ENCODE measurements around the gene MPRIP. TPM values are rescaled to one million over a fixed set of nuclear protein-coding genes. Genes with fewer than 3 reads are reported as not detected.
A peak's percentile ranks its signal among the peaks of the same experiment; 100 is the strongest.
"Not testable (repeated sequence)": the region's sequence is repeated elsewhere in the genome, so short reads cannot be mapped to it uniquely, and the experiment has no call there.

Gene MPRIP
- total RNA-seq, 1 donor from 2014 or later: 224 TPM

GRCh38 chr17:17180141-17180603 lies 137.9 kb downstream of the MPRIP start:
- Mint-ChIP-seq H3K4me1 (peaks cover 3% of the 10 kb centered on the region), H3K9me3 (no peaks in the 10 kb centered on the region), H3K27me3 (ENCODE audit: low read depth) (no peaks in the 10 kb centered on the region), H3K36me3 (peaks cover 34% of the 10 kb centered on the region), H3K27ac (no peak overlapping the region), H3K4me3 (no peak overlapping the region)
- DNase-seq (ENCODE audit: low spot score in 2 of 2, unreplicated experiment in 2 of 2): no peak
- TF ChIP-seq CTCF (IDR thresholded peaks at IDR 0.05; ENCODE audit: unreplicated experiment): no peak

- Mint-ChIP-seq H3K36me3 (peaks cover 36% of the 10 kb centered on the region), H3K27ac (no peak overlapping the region), H3K4me3 (no peak overlapping the region)
Measured at GRCh38 chr17:17180741-17181525, 138.7 kb downstream of the MPRIP start.

GRCh38 chr17:17181666-17182597 lies 139.7 kb downstream of the MPRIP start:
- Mint-ChIP-seq H3K4me1 (peaks cover 21% of the 10 kb centered on the region), H3K27ac (no peak overlapping the region), H3K27me3 (ENCODE audit: low read depth) (no peaks in the 10 kb centered on the region), H3K36me3 (peaks cover 35% of the 10 kb centered on the region), H3K4me3 (no peak overlapping the region), H3K9me3 (no peaks in the 10 kb centered on the region)
- TF ChIP-seq CTCF (IDR thresholded peaks at IDR 0.05; ENCODE audit: unreplicated experiment): no peak
- no peak for DNase-seq (ENCODE audit: low spot score in 2 of 2, unreplicated experiment in 2 of 2)

More at GRCh38 chr17:17180741-17181525, 138.7 kb downstream of the MPRIP start:
- Mint-ChIP-seq H3K4me1 (peaks cover 11% of the 10 kb centered on the region), H3K27me3 (ENCODE audit: low read depth) (no peaks in the 10 kb centered on the region), H3K9me3 (no peaks in the 10 kb centered on the region)
- TF ChIP-seq CTCF (IDR thresholded peaks at IDR 0.05; ENCODE audit: unreplicated experiment): no peak
- DNase-seq (ENCODE audit: low spot score in 2 of 2, unreplicated experiment in 2 of 2): no peak

GRCh38 chr17:17182598-17183136 lies 140.4 kb downstream of the MPRIP start:
- DNase-seq (ENCODE audit: low spot score in 2 of 2, unreplicated experiment in 2 of 2): no peak
- no peak for TF ChIP-seq CTCF (IDR thresholded peaks at IDR 0.05; ENCODE audit: unreplicated experiment)
- H3K9me3 Mint-ChIP-seq: no peaks in the 10 kb centered on the region

GRCh38 chr17:17183744-17184143 lies 141.5 kb downstream of the MPRIP start:
- Mint-ChIP-seq H3K27ac (peak overlapping the region; percentile 39), H3K27me3 (ENCODE audit: low read depth) (no peaks in the 10 kb centered on the region), H3K9me3 (no peaks in the 10 kb centered on the region), H3K4me3 (no peak overlapping the region), H3K4me1 (peaks cover 37% of the 10 kb centered on the region), H3K36me3 (peaks cover 27% of the 10 kb centered on the region)
- TF ChIP-seq CTCF (IDR thresholded peaks at IDR 0.05; ENCODE audit: unreplicated experiment): no peak
- DNase-seq (ENCODE audit: low spot score in 2 of 2, unreplicated experiment in 2 of 2): no peak

More at GRCh38 chr17:17182598-17183136, 140.4 kb downstream of the MPRIP start:
- Mint-ChIP-seq H3K4me1 (peaks cover 28% of the 10 kb centered on the region), H3K27me3 (ENCODE audit: low read depth) (no peaks in the 10 kb centered on the region), H3K36me3 (peaks cover 28% of the 10 kb centered on the region), H3K27ac (no peak overlapping the region), H3K4me3 (no peak overlapping the region)

GRCh38 chr17:17184985-17185757 lies 142.9 kb downstream of the MPRIP start:
- not testable (repeated sequence) for H3K9me3 Mint-ChIP-seq; H3K27me3 Mint-ChIP-seq (ENCODE audit: low read depth); DNase-seq (ENCODE audit: low spot score in 2 of 2, unreplicated experiment in 2 of 2); H3K4me3 Mint-ChIP-seq
- Mint-ChIP-seq H3K36me3 (peaks cover 22% of the 10 kb centered on the region), H3K4me1 (peaks cover 44% of the 10 kb centered on the region), H3K27ac (peak overlapping the region; percentile 73)

All from mesothelial cell of epicardium (in vitro differentiated cells).